GM12891 (cell line): ENCODE measurements around the gene CSMD2.

ENCODE experiments used
- POLR2A ChIP-seq: IDR thresholded peaks from 2 replicates; pipeline ENCODE4 v1.6.1; 2011; ENCODE audit warnings: low read depth, low read length, control low read depth
- POLR2AphosphoS5 ChIP-seq: IDR thresholded peaks from 2 replicates; pipeline ENCODE4 v1.6.1; 2011; ENCODE audit warnings: low read depth, low read length, control low read depth
- SPI1 ChIP-seq: IDR thresholded peaks from 2 replicates; pipeline ENCODE4 v1.6.1; 2011; ENCODE audit warnings: low read depth, low read length, control low read depth

GRCh38 chr1:33561576-33561975 lies 603.5 kb downstream of the CSMD2 start:
- no peak for TF ChIP-seq POLR2AphosphoS5
- TF ChIP-seq POLR2A, result no peak
- no peak for TF ChIP-seq SPI1
